CD14-positive monocyte (primary cell): ENCODE data around the gene POFUT2. TPM values are rescaled to one million over a fixed set of nuclear protein-coding genes. Genes with fewer than 3 reads are reported as not detected.

Source experiments
- DNase-seq, 3 donors: peaks; one replicate each; pipeline ENCODE4 v3.0.0-alpha.2; 2011 to 2022
- H2AFZ ChIP-seq: 2 replicates; pipeline ENCODE4 v1.6.0; 2012; ENCODE audit warnings: mild to moderate bottlenecking, low read depth, low read length, inconsistent platforms; ENCODE audit not compliant: insufficient read depth, poor library complexity, severe bottlenecking
- H3K27ac ChIP-seq, 2 donors: 1 replicate in 1 of 2; 2 replicates in 1 of 2; pipeline ENCODE4 v1.5.1; 2012 to 2013; ENCODE audit warnings: low read length in 2 of 2, control low read depth in 1 of 2, inconsistent platforms in 1 of 2, low read depth in 1 of 2, mild to moderate bottlenecking in 1 of 2
- H3K27me3 ChIP-seq, 2 donors: one replicate each; pipeline versions ENCODE4 v1.6.0 to v1.6.1; 2011 to 2013; ENCODE audit warnings: low read length in 2 of 2; ENCODE audit not compliant: control insufficient read depth in 2 of 2, insufficient read depth in 2 of 2
- H3K36me3 ChIP-seq, 2 donors: replicated peaks in 1 of 2; 1 replicate in 1 of 2; 2 replicates in 1 of 2; pipeline versions ENCODE4 v1.5.1 to v1.6.1; 2012 to 2013; ENCODE audit warnings: low read length in 2 of 2, control low read depth in 1 of 2, inconsistent platforms in 1 of 2, mild to moderate bottlenecking in 1 of 2; ENCODE audit not compliant: insufficient read depth in 2 of 2, control insufficient read depth in 1 of 2
- H3K4me1 ChIP-seq, 2 donors: 1 replicate in 1 of 2; 2 replicates in 1 of 2; pipeline versions ENCODE4 v1.5.1 to v1.6.1; 2012 to 2013; ENCODE audit warnings: low read length in 2 of 2, control low read depth in 1 of 2, inconsistent platforms in 1 of 2, mild to moderate bottlenecking in 1 of 2, moderate library complexity in 1 of 2; ENCODE audit not compliant: insufficient read depth in 2 of 2, control insufficient read depth in 1 of 2
- H3K4me2 ChIP-seq: replicated peaks from 2 replicates; pipeline ENCODE3; 2012; ENCODE audit warnings: low read length, moderate library complexity, mild to moderate bottlenecking; ENCODE audit not compliant: poor library complexity, severe bottlenecking; ENCODE audit errors: extremely low read depth
- H3K4me3 ChIP-seq, 3 experiments: fragments of 200-600 bp in 1 of 3; sonication (generic) in 1 of 3; replicated peaks in 1 of 3; 1 replicate in 2 of 3; 2 replicates in 1 of 3; pipeline ENCODE4 v1.5.1; 2011 to 2013; ENCODE audit warnings: low read length in 3 of 3, mild to moderate bottlenecking in 3 of 3, control low read depth in 2 of 3, low read depth in 2 of 3, inconsistent platforms in 1 of 3, moderate library complexity in 1 of 3
- H3K79me2 ChIP-seq: 2 replicates; pipeline ENCODE4 v1.6.0; 2012; ENCODE audit warnings: mild to moderate bottlenecking, control low read depth, inconsistent platforms, low read length, moderate library complexity; ENCODE audit not compliant: insufficient read depth
- H3K9ac ChIP-seq: 2 replicates; pipeline ENCODE4 v1.6.0; 2017; ENCODE audit warnings: low read length, mild to moderate bottlenecking; ENCODE audit not compliant: insufficient read depth, poor library complexity, severe bottlenecking
- H3K9me3 ChIP-seq, 2 donors: replicated peaks in 1 of 2; 1 replicate in 1 of 2; 2 replicates in 1 of 2; pipeline versions ENCODE4 v1.5.1 to v1.6.1; 2012 to 2013; ENCODE audit warnings: low read length in 2 of 2, control low read depth in 1 of 2; ENCODE audit not compliant: control insufficient read depth in 1 of 2, insufficient read depth in 1 of 2
- H4K20me1 ChIP-seq: 2 replicates; pipeline ENCODE4 v1.6.0; 2012; ENCODE audit warnings: mild to moderate bottlenecking, low read length, control low read depth, moderate library complexity; ENCODE audit not compliant: insufficient read depth
- H3K27ac Mint-ChIP-seq, 7 donors: one replicate each; pipeline ENCODE4 v1.8.0; 2020; ENCODE audit warnings: mild to moderate bottlenecking in 7 of 7, mixed read lengths in 7 of 7, moderate library complexity in 6 of 7, inconsistent platforms in 2 of 7
- H3K27me3 Mint-ChIP-seq, 3 donors: one replicate each; pipeline ENCODE4 v1.8.0; 2021 to 2022; ENCODE audit warnings: low read depth in 3 of 3, mild to moderate bottlenecking in 3 of 3, mixed read lengths in 3 of 3, moderate library complexity in 3 of 3, inconsistent platforms in 1 of 3
- H3K36me3 Mint-ChIP-seq, 2 donors: one replicate each; pipeline ENCODE4 v1.8.0; 2020; ENCODE audit warnings: mixed read lengths in 2 of 2, inconsistent platforms in 1 of 2, mild to moderate bottlenecking in 1 of 2
- H3K4me1 Mint-ChIP-seq: one replicate; pipeline ENCODE4 v1.8.0; 2020; ENCODE audit warnings: mild to moderate bottlenecking, mixed read lengths
- H3K4me3 Mint-ChIP-seq, 2 donors: one replicate each; pipeline ENCODE4 v1.8.0; 2020; ENCODE audit warnings: mild to moderate bottlenecking in 2 of 2, mixed read lengths in 2 of 2, moderate library complexity in 1 of 2
- H3K9me3 Mint-ChIP-seq, 7 donors: one replicate each; pipeline ENCODE4 v1.8.0; 2020 to 2022; ENCODE audit warnings: mixed read lengths in 7 of 7, mild to moderate bottlenecking in 6 of 7, moderate library complexity in 6 of 7, inconsistent platforms in 2 of 7
- WGBS: methylation state at CpG from one replicate; pipeline ENCODE4 v1.1.5; 2013; ENCODE audit warnings: missing lambda C conversion rate; ENCODE audit not compliant: insufficient coverage; 5-methylcytosine and 5-hydroxymethylcytosine counted together
- intact Hi-C, 2 donors: fragments of 100-400 bp; cut with micrococcal nuclease; formaldehyde crosslinking; loops; one replicate each; pipeline versions ENCODE4 v1.15.0 to v1.15.1; 2023
- polyA plus RNA-seq, 3 donors: library from polyadenylated mRNA; depleted of rRNA in 1 of 3; unstranded in 2 of 3; stranded (reverse) in 1 of 3; fragments of 300-500 nt in 2 of 3; fragments of >200 nt in 1 of 3; fragmentation: Illumina TruSeq in 2 of 3; gene quantifications; 1 replicate in 2 of 3; 2 replicates in 1 of 3; pipeline ENCODE4 v1.2.3, GENCODE V29; 2012 to 2021
- TF ChIP-seq, protein P1 (sequence below): fragments of 200-600 bp; IDR thresholded peaks from one replicate; pipeline ENCODE4 v1.8.0; 2022; ENCODE audit warnings: antibody characterized with exemption, mild to moderate bottlenecking

The POFUT2 gene
- polyA plus RNA-seq, 3 donors, result 1.8 to 21.3 (median 2.8) TPM

DNA sequence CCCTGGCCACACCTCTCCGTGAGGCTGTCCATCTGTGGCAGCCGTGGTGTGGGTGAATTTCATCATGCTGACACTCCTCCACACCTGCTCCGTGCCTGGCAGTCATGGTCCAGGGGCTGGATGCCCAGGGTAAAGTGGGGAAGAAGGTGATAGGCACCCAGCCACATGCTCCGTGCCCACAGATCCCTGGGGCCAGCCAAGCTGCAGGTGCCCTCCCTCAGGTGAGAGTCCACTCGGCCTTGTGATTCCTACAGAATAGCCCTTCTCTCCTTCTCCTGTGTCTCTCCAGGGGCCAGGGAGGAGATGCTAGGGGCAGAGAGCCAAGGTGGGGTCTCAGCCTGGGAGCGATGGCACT is 16.8 kb upstream of the POFUT2 start:
- Histone ChIP-seq H4K20me1 (no peaks in the 10 kb centered on the region), H3K27ac (no peak overlapping the region), H2AFZ (no peak overlapping the region), H3K4me1 (peaks cover 6 to 10% of the 10 kb centered on the region in 2 donors), H3K36me3 (no peaks in the 10 kb centered on the region), H3K79me2 (no peaks in the 10 kb centered on the region), H3K4me3 (no peak overlapping the region), H3K9ac (no peak overlapping the region), H3K27me3 (no peaks in the 10 kb centered on the region), H3K9me3 (no peaks in the 10 kb centered on the region), H3K4me2 (no peak overlapping the region)
- DNase-seq, result no peak
- intact Hi-C loops, result no loop called here
- Mint-ChIP-seq H3K4me3 (no peak overlapping the region), H3K9me3 (peaks cover 0 to 2% (median 0%) of the 10 kb centered on the region in 7 donors), H3K27ac (no peak overlapping the region), H3K27me3 (peaks cover 6 to 10% (median 8%) of the 10 kb centered on the region in 3 donors), H3K4me1 (peaks cover 16% of the 10 kb centered on the region), H3K36me3 (no peaks in the 10 kb centered on the region)
- WGBS, result 89% methylated on average over 1 of the region's 6 CpGs
- TF ChIP-seq, protein P1, sequence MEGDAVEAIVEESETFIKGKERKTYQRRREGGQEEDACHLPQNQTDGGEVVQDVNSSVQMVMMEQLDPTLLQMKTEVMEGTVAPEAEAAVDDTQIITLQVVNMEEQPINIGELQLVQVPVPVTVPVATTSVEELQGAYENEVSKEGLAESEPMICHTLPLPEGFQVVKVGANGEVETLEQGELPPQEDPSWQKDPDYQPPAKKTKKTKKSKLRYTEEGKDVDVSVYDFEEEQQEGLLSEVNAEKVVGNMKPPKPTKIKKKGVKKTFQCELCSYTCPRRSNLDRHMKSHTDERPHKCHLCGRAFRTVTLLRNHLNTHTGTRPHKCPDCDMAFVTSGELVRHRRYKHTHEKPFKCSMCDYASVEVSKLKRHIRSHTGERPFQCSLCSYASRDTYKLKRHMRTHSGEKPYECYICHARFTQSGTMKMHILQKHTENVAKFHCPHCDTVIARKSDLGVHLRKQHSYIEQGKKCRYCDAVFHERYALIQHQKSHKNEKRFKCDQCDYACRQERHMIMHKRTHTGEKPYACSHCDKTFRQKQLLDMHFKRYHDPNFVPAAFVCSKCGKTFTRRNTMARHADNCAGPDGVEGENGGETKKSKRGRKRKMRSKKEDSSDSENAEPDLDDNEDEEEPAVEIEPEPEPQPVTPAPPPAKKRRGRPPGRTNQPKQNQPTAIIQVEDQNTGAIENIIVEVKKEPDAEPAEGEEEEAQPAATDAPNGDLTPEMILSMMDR, result no peak

DNA sequence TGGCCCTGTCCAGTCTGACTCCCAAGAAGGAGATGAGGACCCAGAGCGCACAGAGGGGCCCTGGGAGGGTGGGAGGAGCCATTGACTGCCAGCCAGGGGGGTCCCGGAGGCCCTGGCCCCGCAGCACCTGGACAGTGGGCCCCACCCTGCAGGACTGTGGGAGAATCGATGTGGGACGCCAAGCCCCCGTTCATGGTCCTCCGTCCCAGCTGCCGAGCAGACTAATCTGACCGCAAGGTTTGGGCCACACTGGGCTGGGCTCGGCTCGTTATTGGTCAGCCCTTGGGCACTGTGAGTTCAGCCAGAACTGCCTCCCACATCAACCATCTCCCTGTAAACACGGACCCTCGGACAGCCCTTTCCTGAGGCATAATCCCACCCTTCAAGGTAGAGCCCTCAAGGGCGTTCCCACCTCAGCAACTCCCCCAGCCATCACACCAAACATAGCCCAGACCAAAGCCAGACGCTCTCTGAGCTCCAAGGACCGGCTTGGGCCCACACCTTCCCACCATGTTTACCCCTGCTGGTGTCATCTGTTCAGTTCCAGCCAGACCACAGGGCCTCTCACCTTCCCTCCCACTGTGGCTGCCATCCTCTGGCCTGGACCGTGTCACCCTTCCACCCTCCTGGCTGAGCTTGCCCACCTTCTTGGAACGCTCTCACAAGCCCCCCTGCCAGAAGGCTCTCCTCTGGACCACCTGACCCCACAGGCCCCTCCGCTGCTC is 16.2 kb upstream of the POFUT2 start:
- H3K79me2 ChIP-seq, result no peaks in the 10 kb centered on the region
- H3K9me3 Mint-ChIP-seq, result peaks cover 0 to 2% (median 0%) of the 10 kb centered on the region in 7 donors
- peaks cover 5 to 6% of the 10 kb centered on the region in 2 donors for H3K4me1 ChIP-seq
- H3K27me3 ChIP-seq, result no peaks in the 10 kb centered on the region
- no peak overlapping the region for H2AFZ ChIP-seq
- H3K4me3 Mint-ChIP-seq, result no peak overlapping the region
- no peak for DNase-seq
- H3K4me1 Mint-ChIP-seq, result peaks cover 11% of the 10 kb centered on the region
- H3K9me3 ChIP-seq, result no peaks in the 10 kb centered on the region
- H3K4me2 ChIP-seq, result no peak overlapping the region
- peaks cover 6 to 10% (median 9%) of the 10 kb centered on the region in 3 donors for H3K27me3 Mint-ChIP-seq
- H3K9ac ChIP-seq, result no peak overlapping the region
- H3K27ac Mint-ChIP-seq, result peak overlapping the region in 4 of 7 donors; percentile 27 to 68 (median 60)
- H4K20me1 ChIP-seq, result no peaks in the 10 kb centered on the region
- WGBS, result 94% methylated on average over 19 of the region's 19 CpGs
- H3K4me3 ChIP-seq, result no peak overlapping the region
- H3K36me3 ChIP-seq, result no peaks in the 10 kb centered on the region
- H3K36me3 Mint-ChIP-seq, result no peaks in the 10 kb centered on the region
- TF ChIP-seq, protein P1, result no peak
- intact Hi-C loops, result no loop called here
- H3K27ac ChIP-seq, result no peak overlapping the region
